Fibroblast of upper back skin (primary cell): ENCODE results near the gene ZNF341.
A peak's percentile ranks its signal among the peaks of the same experiment; 100 is the strongest.

Experiments
- DNase-seq: peaks from one replicate; pipeline ENCODE4 v3.0.0-alpha.2; 2013

The ZNF341 gene

GRCh38 chr20:33803921-33804337, 72.1 kb downstream of the ZNF341 start:
- DNase-seq, result peak; percentile 78

- no peak for DNase-seq
These were observed 76.6 kb downstream of the ZNF341 start for GRCh38 chr20:33808388-33808787.

GRCh38 chr20:33810259-33810658, 78.5 kb downstream of the ZNF341 start:
- no peak for DNase-seq

GRCh38 chr20:33810885-33811775, 79.3 kb downstream of the ZNF341 start, which contains the start of gene CHMP4B:
TSS of gene CHMP4B (plus strand) at chr20:33811348. CDS start at chr20:33811469, 121 bp downstream.
- DNase-seq, result peak; percentile 99

- DNase-seq, result no peak
These were observed 80.0 kb downstream of the ZNF341 start for GRCh38 chr20:33811776-33812151.

- peak; percentile 66 for DNase-seq
These were observed 80.5 kb downstream of the ZNF341 start for GRCh38 chr20:33812152-33812849.

DNA sequence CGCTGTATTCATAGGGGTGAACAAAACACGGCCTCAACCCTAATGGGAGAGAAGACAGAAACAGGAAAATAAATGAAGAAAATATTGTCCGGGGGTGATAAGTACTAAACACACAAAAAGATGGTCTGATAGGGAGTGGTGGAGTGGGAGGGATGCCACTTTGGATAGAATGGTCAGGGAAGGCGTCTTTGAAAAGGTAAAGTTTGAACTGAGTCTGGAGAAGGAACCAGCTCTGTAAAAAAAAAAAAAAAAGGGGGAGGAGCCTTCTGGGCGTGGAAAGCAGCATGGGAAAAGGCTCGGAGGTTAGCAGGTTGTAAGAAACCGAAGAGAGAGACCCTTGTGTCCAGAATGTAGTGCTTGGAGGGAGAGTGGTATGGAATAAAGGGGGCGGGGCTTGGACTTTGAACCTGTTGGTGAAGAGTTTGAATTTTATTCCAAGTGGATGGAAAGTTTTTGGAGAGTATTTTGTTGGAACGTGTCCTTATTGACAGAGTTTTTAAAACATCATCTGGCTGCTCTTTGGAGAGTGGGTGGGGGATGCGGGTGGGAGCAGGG, 81.2 kb downstream of the ZNF341 start:
- DNase-seq, result no peak

GRCh38 chr20:33814238-33814712, 82.5 kb downstream of the ZNF341 start:
- no peak for DNase-seq

GRCh38 chr20:33815671-33816070, 83.9 kb downstream of the ZNF341 start:
- DNase-seq, result no peak

- DNase-seq, result no peak
These were observed 84.4 kb downstream of the ZNF341 start for GRCh38 chr20:33816191-33816590.

DNA sequence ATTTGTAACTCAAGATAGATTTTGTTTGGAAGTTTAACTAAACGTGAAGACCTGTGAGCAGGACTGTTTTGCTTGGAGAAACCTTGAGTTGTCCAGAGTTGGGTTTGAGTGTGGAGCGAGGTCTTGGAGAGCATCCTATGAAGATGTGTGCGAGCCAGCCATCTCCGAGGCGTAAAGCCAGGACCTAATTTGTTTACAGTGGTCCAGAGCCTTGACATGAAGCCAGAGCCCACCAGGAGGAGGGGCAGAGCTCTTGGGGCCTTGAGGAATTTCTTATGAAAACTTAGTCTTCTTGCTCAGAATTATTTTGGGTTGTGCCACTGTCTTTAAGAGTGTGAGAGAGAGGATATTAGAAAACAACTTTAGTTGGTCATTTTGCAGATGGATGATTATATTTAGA, 85.6 kb downstream of the ZNF341 start:
- no peak for DNase-seq

- no peak for DNase-seq
These were observed 87.7 kb downstream of the ZNF341 start for GRCh38 chr20:33819456-33819855.

DNA sequence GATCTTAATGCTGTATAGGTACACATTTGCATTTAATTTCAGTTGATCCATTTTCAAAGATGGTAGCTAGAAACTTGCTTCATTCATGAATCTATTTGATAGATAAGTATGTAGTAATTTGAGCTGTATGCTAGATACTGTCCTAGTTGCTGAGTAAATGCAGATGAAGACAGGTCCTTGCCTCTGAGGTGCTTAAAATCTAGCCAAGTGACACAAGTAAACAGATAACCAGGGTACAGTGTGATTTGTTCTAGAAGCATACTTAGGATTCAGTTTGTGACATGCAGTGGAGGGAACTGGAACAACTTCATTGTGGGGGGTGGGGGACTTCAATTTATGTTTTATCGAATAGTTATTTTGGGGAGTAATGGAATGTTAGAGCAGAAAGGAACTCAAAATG, 88.6 kb downstream of the ZNF341 start:
- no peak for DNase-seq

GRCh38 chr20:33821270-33821836, 89.6 kb downstream of the ZNF341 start:
- no peak for DNase-seq

- no peak for DNase-seq
These were observed 90.6 kb downstream of the ZNF341 start for GRCh38 chr20:33822423-33822822.

DNA sequence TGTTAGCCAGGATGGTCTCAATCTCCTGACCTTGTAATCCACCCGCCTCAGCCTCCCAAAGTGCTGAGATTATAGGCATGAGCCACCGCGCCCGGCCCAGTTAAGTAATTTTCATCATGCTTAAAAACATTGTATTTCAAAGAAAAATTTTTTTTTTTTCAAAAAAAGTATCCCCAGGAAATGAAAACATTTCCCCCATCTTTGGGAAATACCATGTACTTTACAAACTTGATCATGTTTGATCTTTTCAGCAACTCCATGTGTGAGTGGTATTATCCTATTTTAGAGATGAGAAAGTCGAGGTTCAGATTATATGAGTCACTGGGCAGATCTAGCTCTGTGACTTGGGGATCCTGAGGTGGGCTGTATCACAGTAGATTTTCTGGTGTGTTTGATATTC, 91.2 kb downstream of the ZNF341 start:
- DNase-seq, result no peak

DNA sequence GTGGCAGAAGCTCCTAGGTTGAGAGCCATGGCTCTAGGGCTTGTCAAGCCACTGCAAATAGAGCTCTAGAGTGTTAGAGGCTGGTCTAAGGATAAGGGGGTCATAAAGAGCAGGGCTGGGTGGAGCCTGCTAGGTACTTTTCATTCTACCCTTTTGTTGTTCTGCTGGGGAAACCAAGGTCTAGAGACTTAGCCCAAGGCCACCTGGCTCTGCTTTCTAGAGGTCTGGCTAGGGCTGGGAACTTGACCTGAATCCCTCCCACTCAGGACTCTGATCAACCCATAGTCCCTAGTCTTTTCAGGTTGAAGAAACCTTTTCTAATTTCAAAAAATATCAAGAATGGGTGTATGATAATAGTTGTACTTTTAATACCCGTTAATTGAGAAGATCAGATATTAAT, 93.1 kb downstream of the ZNF341 start:
- no peak for DNase-seq

- no peak for DNase-seq
These were observed 93.8 kb downstream of the ZNF341 start for GRCh38 chr20:33825340-33826269.

- no peak for DNase-seq
These were observed 94.6 kb downstream of the ZNF341 start for GRCh38 chr20:33826270-33826897.

- DNase-seq, result no peak
These were observed 95.3 kb downstream of the ZNF341 start for GRCh38 chr20:33827109-33827508.

DNA sequence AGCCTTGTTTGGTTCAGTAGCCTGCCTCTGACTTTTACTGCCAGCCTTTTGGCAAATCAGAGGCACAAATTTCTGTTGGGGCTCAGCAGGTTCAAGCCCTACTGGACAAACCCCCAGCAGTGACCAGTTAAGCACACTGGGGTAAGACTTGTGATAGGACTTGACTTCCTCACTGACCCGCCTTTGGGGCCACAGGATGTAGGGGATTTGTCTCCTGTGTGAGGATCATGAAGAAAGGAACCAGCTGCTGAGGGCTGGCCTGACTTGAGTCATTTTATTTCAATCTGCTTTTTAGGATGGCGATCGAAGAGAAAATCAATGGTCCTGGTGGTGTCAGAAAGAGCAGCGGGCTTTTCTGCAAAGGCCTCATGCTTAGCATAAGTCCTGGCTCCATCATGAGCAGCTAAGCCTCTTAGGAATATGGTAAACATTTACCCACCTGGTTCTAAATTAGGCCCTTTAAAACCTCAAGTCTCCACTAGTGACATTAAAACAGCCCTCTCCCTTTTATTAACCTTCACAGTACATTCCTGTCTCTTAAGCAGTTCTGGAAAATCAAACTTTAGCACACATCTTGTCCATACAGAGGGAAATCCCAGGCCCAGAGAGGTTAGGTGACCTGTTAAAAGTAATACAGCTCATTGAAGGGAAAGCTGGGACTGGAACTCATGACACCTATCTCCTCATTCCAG, 96.0 kb downstream of the ZNF341 start:
- no peak for DNase-seq
